ENCODE data around the gene PCSK1N. TPM values are rescaled to one million over a fixed set of nuclear protein-coding genes. Genes with fewer than 3 reads are reported as not detected.

PCSK1N gene
- total and polyA plus RNA-seq, 9 of the 15 experiments (the other 6 are each of a cell fraction or from before 2014, with no cell fraction given) = 0.07 to 0.55 (median 0.54) TPM; not detected in 6

DNA sequence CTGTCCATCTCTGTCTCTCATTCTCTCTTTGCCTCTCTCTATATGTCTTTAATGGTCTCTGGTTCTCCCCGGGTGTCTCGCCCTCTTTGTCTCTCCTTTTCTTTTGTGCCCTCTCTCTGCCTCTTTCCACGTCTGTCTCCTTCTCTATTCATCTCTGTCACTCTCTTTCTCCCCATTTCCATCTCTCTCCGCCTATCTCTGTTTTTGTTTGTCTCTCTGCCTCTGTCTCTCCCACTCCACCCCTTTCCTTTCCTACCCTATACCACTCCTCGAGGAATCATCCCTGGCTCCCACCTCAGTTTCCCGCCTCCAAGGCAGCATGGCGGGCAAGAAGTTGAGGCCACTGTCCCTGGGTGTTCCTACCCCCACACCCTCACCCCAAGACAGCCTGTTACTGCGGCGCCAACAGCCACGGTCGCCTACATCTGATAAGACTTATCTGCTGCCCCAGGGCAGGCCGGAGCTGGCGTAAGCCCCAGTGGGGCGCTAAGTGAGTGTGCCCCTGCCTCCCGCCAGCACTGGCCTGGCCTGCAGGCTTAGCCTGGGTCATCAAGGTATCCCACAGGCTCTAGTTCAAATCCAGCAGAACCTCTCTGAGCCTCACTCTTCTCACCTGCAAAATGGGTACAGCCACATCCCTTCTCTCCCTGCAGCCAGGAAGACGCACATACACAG is 49.7 kb downstream of the PCSK1N start (continued):
- TF ChIP-seq RREB1 (CRISPR knock-in tag; IDR thresholded peaks at IDR 0.05) (0 out of 2 replicates have a peak, but pooled peaks have one; percentile 43), CREM (IDR thresholded peaks at IDR 0.05; ENCODE audit: low read depth) (peak; percentile 66), TBL1XR1 (IDR thresholded peaks at IDR 0.05; ENCODE audit: low read length in 2 of 2) (no peak), CBX8 (IDR thresholded peaks at IDR 0.05; ENCODE audit: borderline replicate concordance, extremely low read depth, low read depth, low read length, poor library complexity, severe bottlenecking) (no peak), HDAC3 (IDR thresholded peaks at IDR 0.05; ENCODE audit: borderline replicate concordance, partially characterized antibody) (no peak), STAG1 (CRISPR knock-in tag; IDR thresholded peaks at IDR 0.05; ENCODE audit: borderline replicate concordance) (no peak), ZNF766 (CRISPR knock-in tag; conservative IDR thresholded peaks at IDR 0.05) (peak; percentile 47; the same call in 1 of the 2 replicates), THAP12 (CRISPR knock-in tag; IDR thresholded peaks at IDR 0.05) (0 out of 2 replicates have a peak, but pooled peaks have one; percentile 16), EZH2 (IDR thresholded peaks at IDR 0.05; ENCODE audit: borderline replicate concordance, low read depth, low read length) (no peak), TEAD2 (tag; IDR thresholded peaks at IDR 0.05) (no peak), HLTF (IDR thresholded peaks at IDR 0.05) (peak; percentile 78; the same call in 1 of the 2 replicates), RBM25 (IDR thresholded peaks at IDR 0.05; ENCODE audit: low read depth, low read length, severe bottlenecking) (peak; percentile 89), ESRRB (CRISPR knock-in tag; IDR thresholded peaks at IDR 0.05; ENCODE audit: borderline replicate concordance) (no peak), PTTG1 (tag; IDR thresholded peaks at IDR 0.05; ENCODE audit: low read depth) (no peak), POLR2AphosphoS2 (IDR thresholded peaks at IDR 0.05; ENCODE audit: low read length) (no peak), ZBTB34 (CRISPR knock-in tag; IDR thresholded peaks at IDR 0.05) (no peak)

Data from K562 (cell line).